HG03565 (cell line): ENCODE results near the gene ADCY5.

Experiments
- ATAC-seq: cut with Tn5 transposase; IDR thresholded peaks from one replicate; pipeline ENCODE4 v1.9.1; 2021; ENCODE audit warnings: mild to moderate bottlenecking, moderate library complexity; ENCODE audit not compliant: unreplicated experiment

Gene ADCY5

GRCh38 chr3:123346021-123346420, 102.9 kb downstream of the ADCY5 start:
- no peak for ATAC-seq

GRCh38 chr3:123344907-123345594, 103.8 kb downstream of the ADCY5 start:
- ATAC-seq: no peak

- no peak for ATAC-seq
Observed at GRCh38 chr3:123344175-123344906, 104.5 kb downstream of the ADCY5 start.

GRCh38 chr3:123343296-123344174, 105.4 kb downstream of the ADCY5 start:
- ATAC-seq: no peak

- ATAC-seq: no peak
Observed at GRCh38 chr3:123342631-123343080, 106.2 kb downstream of the ADCY5 start.

- ATAC-seq: no peak
Observed at GRCh38 chr3:123341871-123342630, 106.8 kb downstream of the ADCY5 start.

GRCh38 chr3:123340336-123340735, 108.6 kb downstream of the ADCY5 start:
- no peak for ATAC-seq

- no peak for ATAC-seq
Observed at GRCh38 chr3:123339302-123339701, 109.6 kb downstream of the ADCY5 start.

GRCh38 chr3:123338620-123339061, 110.2 kb downstream of the ADCY5 start:
- no peak for ATAC-seq

GRCh38 chr3:123337948-123338619, 110.8 kb downstream of the ADCY5 start:
- no peak for ATAC-seq

GRCh38 chr3:123337226-123337625, 111.7 kb downstream of the ADCY5 start:
- no peak for ATAC-seq

GRCh38 chr3:123336441-123336851, 112.4 kb downstream of the ADCY5 start:
- ATAC-seq: no peak

GRCh38 chr3:123336001-123336400, 112.9 kb downstream of the ADCY5 start:
- ATAC-seq: no peak

- ATAC-seq: no peak
Observed at GRCh38 chr3:123335007-123335670, 113.8 kb downstream of the ADCY5 start.

GRCh38 chr3:123334056-123334455, 114.8 kb downstream of the ADCY5 start:
- ATAC-seq: no peak

GRCh38 chr3:123333401-123333800, 115.5 kb downstream of the ADCY5 start:
- ATAC-seq: no peak

GRCh38 chr3:123332124-123332641, 116.7 kb downstream of the ADCY5 start:
- ATAC-seq: no peak

- ATAC-seq: no peak
Observed at GRCh38 chr3:123331651-123332050, 117.2 kb downstream of the ADCY5 start.

- no peak for ATAC-seq
Observed at GRCh38 chr3:123331006-123331405, 117.9 kb downstream of the ADCY5 start.
